HCT116 (cell line): ENCODE results near the gene LDLRAD4. TPM values are rescaled to one million over a fixed set of nuclear protein-coding genes. Genes with fewer than 3 reads are reported as not detected.
A peak's percentile ranks its signal among the peaks of the same experiment; 100 is the strongest.

Experiments used
- ATAC-seq: fragments of 200-7000 bp; cut with Tn5 transposase; 2 replicates; pipeline ENCODE4 v1.9.1; 2020; ENCODE audit warnings: mild to moderate bottlenecking, moderate library complexity
- BruUV-seq: library from RNA; stranded (reverse); fragments of 400-500 nt; replicated peaks from 2 replicates; lab custom pipeline; 2021; lab: Mats Ljungman, UMichigan
- CTCF ChIA-PET: fragments of 300-600 bp; sonication (Branson Sonifier 250); formaldehyde crosslinking; loops from one replicate; lab custom pipeline; 2021; ENCODE audit warnings: antibody characterized with exemption; lab: Charles Lee
- POLR2A ChIA-PET: fragments of 300-600, 350-600 bp; sonication (Branson Sonifier 250); formaldehyde crosslinking; loops from one replicate; lab custom pipeline; 2021; ENCODE audit warnings: antibody characterized with exemption; lab: Charles Lee
- RAD21 ChIA-PET, 2 experiments: fragments of 300-600 bp; sonication (Branson Sonifier 250); formaldehyde crosslinking; loops; one replicate each; lab custom pipeline; 2023; ENCODE audit warnings: low total read pairs in 2 of 2; ENCODE audit not compliant: uncharacterized antibody in 2 of 2, unreplicated experiment in 2 of 2, low non-redundant PET in 1 of 2; lab: Charles Lee
- DNase-seq: peaks from one replicate; pipeline ENCODE4 v3.0.0-alpha.2; 2010; ENCODE audit warnings: low read depth, low spot score
- H2AFZ ChIP-seq: fragments of 200-600 bp; shearing (Covaris generic), sonication (generic); 2 replicates; pipeline ENCODE4 v1.6.1; 2017; ENCODE audit warnings: low read depth, mixed run types, mixed read lengths, antibody characterized with exemption, low read length; ENCODE audit not compliant: poor library complexity, severe bottlenecking
- H3K27ac ChIP-seq: 2 replicates; pipeline ENCODE4 v1.5.1; 2012; ENCODE audit warnings: low read depth, low read length
- H3K27me3 ChIP-seq: fragments of 200-600 bp; sonication (generic); 2 replicates; pipeline ENCODE4 v1.6.1; 2016; ENCODE audit warnings: mixed run types, low read length, mixed read lengths; ENCODE audit not compliant: insufficient read depth
- H3K36me3 ChIP-seq, 2 experiments: fragments of 200-500 bp in 1 of 2; fragments of 200-600 bp in 1 of 2; sonication (Bioruptor generic) in 1 of 2; sonication (generic) in 1 of 2; 2 replicates each; pipeline versions ENCODE4 v1.5.1 to v1.6.1; 2014 to 2016; ENCODE audit warnings: low read length in 2 of 2, inconsistent platforms in 1 of 2, mixed read lengths in 1 of 2, mixed run types in 1 of 2; ENCODE audit not compliant: insufficient read depth in 2 of 2, control insufficient read depth in 1 of 2
- H3K4me1 ChIP-seq, 2 experiments: fragments of 200-600 bp in 1 of 2; sonication (generic) in 1 of 2; 2 replicates each; pipeline versions ENCODE4 v1.5.1 to v1.6.1; 2012 to 2017; ENCODE audit warnings: low read length in 2 of 2, inconsistent platforms in 1 of 2, mild to moderate bottlenecking in 1 of 2, mixed read lengths in 1 of 2, mixed run types in 1 of 2, moderate library complexity in 1 of 2; ENCODE audit not compliant: insufficient read depth in 2 of 2, control insufficient read depth in 1 of 2
- H3K4me2 ChIP-seq: fragments of 200-600 bp; sonication (generic); 2 replicates; pipeline ENCODE4 v1.6.1; 2017; ENCODE audit warnings: mixed run types, low read length, mixed read lengths
- H3K4me3 ChIP-seq, 2 experiments: fragments of 200-600 bp in 1 of 2; sonication (generic) in 1 of 2; replicated peaks in 1 of 2; 2 replicates each; pipeline ENCODE4 v1.5.1; 2011 to 2016; ENCODE audit warnings: low read length in 2 of 2, control low read depth in 1 of 2, low read depth in 1 of 2, mild to moderate bottlenecking in 1 of 2, mixed read lengths in 1 of 2, mixed run types in 1 of 2
- H3K79me2 ChIP-seq: fragments of 200-600 bp; sonication (generic); 2 replicates; pipeline ENCODE4 v1.6.1; 2017; ENCODE audit warnings: mild to moderate bottlenecking, mixed run types, low read length, moderate library complexity, mixed read lengths; ENCODE audit not compliant: insufficient read depth
- H3K9ac ChIP-seq: fragments of 200-600 bp; sonication (generic); 2 replicates; pipeline ENCODE4 v1.6.1; 2016; ENCODE audit warnings: low read length, mixed read lengths
- H3K9me2 ChIP-seq: fragments of 200-600 bp; sonication (generic), shearing (Covaris generic); 2 replicates; pipeline ENCODE4 v1.6.1; 2017; ENCODE audit warnings: mixed run types, mild to moderate bottlenecking, moderate library complexity; ENCODE audit not compliant: insufficient read depth
- H3K9me3 ChIP-seq, 2 experiments: fragments of 200-500 bp in 1 of 2; fragments of 200-600 bp in 1 of 2; sonication (Bioruptor generic) in 1 of 2; sonication (generic) in 1 of 2; 2 replicates each; pipeline ENCODE4 v1.6.1; 2014 to 2017; ENCODE audit warnings: low read length in 2 of 2, mixed read lengths in 2 of 2, inconsistent platforms in 1 of 2, low read depth in 1 of 2, mild to moderate bottlenecking in 1 of 2, mixed run types in 1 of 2, moderate library complexity in 1 of 2; ENCODE audit not compliant: control insufficient read depth in 1 of 2, insufficient read depth in 1 of 2
- H4K20me1 ChIP-seq: fragments of 200-600 bp; sonication (generic), shearing (Covaris generic); 2 replicates; pipeline ENCODE4 v1.6.1; 2017; ENCODE audit warnings: mixed run types, mild to moderate bottlenecking, moderate library complexity; ENCODE audit not compliant: insufficient read depth
- CTCF ChIP-seq, 3 experiments: fragments of 200-600 bp in 1 of 3; sonication (generic) in 1 of 3; IDR thresholded peaks in 2 of 3; conservative IDR thresholded peaks in 1 of 3; 2 replicates each; pipeline ENCODE4 v1.5.1; 2012 to 2017; ENCODE audit warnings: low read depth in 2 of 3, low read length in 2 of 3, antibody characterized with exemption in 1 of 3, borderline replicate concordance in 1 of 3, control low read depth in 1 of 3, mild to moderate bottlenecking in 1 of 3, mixed read lengths in 1 of 3, mixed run types in 1 of 3, moderate library complexity in 1 of 3; ENCODE audit not compliant: insufficient read depth in 1 of 3
- EGR1 ChIP-seq: IDR thresholded peaks from 2 replicates; pipeline ENCODE4 v1.6.1; 2012; ENCODE audit warnings: low read depth
- ELF1 ChIP-seq: IDR thresholded peaks from 2 replicates; pipeline ENCODE4 v1.6.1; 2012; ENCODE audit warnings: low read depth, borderline replicate concordance
- EZH2 ChIP-seq: fragments of 200-600 bp; sonication (generic); IDR thresholded peaks from 2 replicates; pipeline ENCODE4 v1.6.1; 2017; ENCODE audit warnings: antibody characterized with exemption, mixed run types
- EZH2phosphoT487 ChIP-seq: fragments of 200-600 bp; IDR thresholded peaks from 2 replicates; pipeline ENCODE4 v1.6.1; 2018; ENCODE audit warnings: antibody characterized with exemption, borderline replicate concordance
- FOSL1 ChIP-seq: IDR thresholded peaks from 2 replicates; pipeline ENCODE4 v1.6.1; 2012; ENCODE audit warnings: low read depth
- JUND ChIP-seq: IDR thresholded peaks from 2 replicates; pipeline ENCODE4 v1.6.1; 2012
- POLR2AphosphoS5 ChIP-seq: IDR thresholded peaks from 2 replicates; pipeline ENCODE4 v1.6.1; 2011; ENCODE audit warnings: mild to moderate bottlenecking, low read depth, low read length, moderate library complexity
- RAD21 ChIP-seq: IDR thresholded peaks from 2 replicates; pipeline ENCODE4 v1.6.1; 2012; ENCODE audit warnings: low read depth, mild to moderate bottlenecking
- REST ChIP-seq: IDR thresholded peaks from 2 replicates; pipeline ENCODE4 v1.6.1; 2012; ENCODE audit warnings: low read depth
- SIN3A ChIP-seq: IDR thresholded peaks from 2 replicates; pipeline ENCODE4 v1.6.1; 2012; ENCODE audit warnings: low read depth
- SP1 ChIP-seq: IDR thresholded peaks from 2 replicates; pipeline ENCODE4 v1.6.1; 2012; ENCODE audit warnings: low read depth
- TCF7L2 ChIP-seq: IDR thresholded peaks from 2 replicates; pipeline ENCODE4 v1.7.0; 2011; ENCODE audit warnings: borderline replicate concordance, inconsistent platforms; ENCODE audit not compliant: insufficient read depth, insufficient read length; ENCODE audit errors: extremely low read depth
- ZBTB33 ChIP-seq: IDR thresholded peaks from 2 replicates; pipeline ENCODE4 v1.6.1; 2011; ENCODE audit warnings: mild to moderate bottlenecking, low read length, moderate library complexity; ENCODE audit not compliant: insufficient replicate concordance; ENCODE audit errors: extremely low read depth
- ZFX ChIP-seq: fragments of 450-650 bp; IDR thresholded peaks from 2 replicates; pipeline ENCODE4 v1.6.1; 2017
- ZNF274 ChIP-seq: fragments of 200-500 bp; sonication (Bioruptor generic); IDR thresholded peaks from 2 replicates; pipeline ENCODE4 v1.6.1; 2014; ENCODE audit warnings: mild to moderate bottlenecking, low read depth, low read length, inconsistent platforms
- intact Hi-C: fragments of 100-400 bp; cut with micrococcal nuclease; formaldehyde crosslinking; loops from 2 replicates; pipeline ENCODE4 v1.10.0; 2022
- total RNA-seq: library from RNA; stranded (reverse); gene quantifications from one replicate; pipeline ENCODE4 v1.2.1, GENCODE V29; 2021; ENCODE audit not compliant: unreplicated experiment
- TF ChIP-seq, protein P1 (sequence below): IDR thresholded peaks from 2 replicates; pipeline ENCODE4 v1.6.1; 2012

The LDLRAD4 gene
- total RNA-seq, 1 experiment from 2014 or later: 1.2 TPM

DNA sequence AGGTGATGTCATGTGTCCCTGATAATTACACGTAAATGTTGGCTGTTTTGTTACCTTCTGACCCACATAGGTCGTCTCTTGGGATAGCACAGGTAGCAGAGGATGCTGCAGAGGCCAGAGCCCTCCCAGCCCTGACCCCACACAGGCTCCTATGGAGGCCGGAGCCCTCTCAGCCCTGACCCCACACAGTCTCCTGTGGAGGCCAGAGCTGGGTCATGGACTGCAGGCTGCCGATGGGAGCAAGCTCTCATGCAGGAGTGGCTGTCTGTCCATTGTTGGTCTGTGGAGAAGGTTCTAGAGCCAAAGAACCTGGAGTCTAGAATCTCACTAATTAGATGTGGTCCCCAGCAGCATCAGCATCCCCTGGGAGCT is 155.5 kb downstream of the LDLRAD4 start (continued):
- TF ChIP-seq ZBTB33 (no peak), SP1 (no peak)

DNA sequence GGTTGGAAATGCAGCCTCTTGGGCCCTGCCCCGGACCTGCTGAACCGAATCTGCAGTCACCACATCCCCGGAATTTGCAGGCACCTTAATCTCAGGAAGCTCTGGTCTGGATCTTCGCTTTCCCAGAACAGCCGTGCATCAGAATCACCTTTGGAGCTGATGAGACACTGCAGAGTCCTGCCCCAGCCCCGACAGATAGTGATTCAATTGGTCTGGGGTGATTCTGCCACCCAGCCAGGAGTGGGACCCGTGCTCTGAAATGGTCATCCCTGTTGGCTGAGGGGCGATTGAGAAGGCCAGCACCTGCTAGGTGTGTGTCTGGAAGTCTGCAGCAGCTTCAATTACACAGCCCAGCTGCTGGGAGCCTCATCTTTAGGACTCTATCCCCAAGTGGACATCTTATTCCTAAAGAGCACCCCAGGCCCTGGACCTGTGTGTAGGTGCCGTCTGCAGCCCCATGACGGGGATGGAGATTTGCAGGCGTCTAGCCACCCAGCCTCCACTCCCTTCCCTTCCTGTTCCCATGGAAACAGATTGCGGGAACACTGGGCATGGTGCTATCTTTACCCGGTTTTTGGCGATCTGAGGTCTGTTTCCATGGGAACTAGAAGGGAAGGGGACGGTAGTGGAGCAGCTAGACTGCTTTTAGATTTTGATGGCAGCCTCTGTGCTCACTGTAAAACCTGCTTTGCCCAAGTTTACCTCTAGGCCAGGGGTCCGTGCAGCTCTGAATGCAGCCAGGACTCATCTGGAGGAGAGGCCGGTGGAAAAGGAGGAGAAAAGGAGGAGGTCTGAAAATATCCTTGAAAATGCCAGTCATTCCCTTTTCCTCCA is 156.1 kb downstream of the LDLRAD4 start:
- H3K4me3 ChIP-seq: no peak overlapping the region
- peak overlapping the region; percentile 56 for H3K4me2 ChIP-seq
- H3K4me1 ChIP-seq: peaks cover 21 to 28% of the 10 kb centered on the region in 2 experiments
- no peaks in the 10 kb centered on the region for H3K9me2 ChIP-seq
- H4K20me1 ChIP-seq: no peaks in the 10 kb centered on the region
- H3K9me3 ChIP-seq: no peaks in the 10 kb centered on the region
- no peaks in the 10 kb centered on the region for H3K27me3 ChIP-seq
- H3K9ac ChIP-seq: no peak overlapping the region
- H3K79me2 ChIP-seq: no peaks in the 10 kb centered on the region
- no TSS peak for BruUV-seq
- ChIA-PET RAD21 (no interaction called here), CTCF (no interaction called here), POLR2A (no interaction called here)
- ATAC-seq (peak; percentile 49), DNase-seq (no peak)
- intact Hi-C loops: no loop called here
- H3K36me3 ChIP-seq: no peaks in the 10 kb centered on the region
- H2AFZ ChIP-seq: peak overlapping the region; percentile 28
- H3K27ac ChIP-seq: peak overlapping the region; percentile 28; the same call in 1 of the 2 replicates
- TF ChIP-seq POLR2AphosphoS5 (no peak), REST (no peak), EGR1 (no peak), SP1 (no peak), EZH2 (no peak), SIN3A (no peak), RAD21 (no peak), ZFX (no peak), FOSL1 (no peak), JUND (no peak), ELF1 (no peak), EZH2phosphoT487 (no peak), TCF7L2 (no peak), CTCF (IDR thresholded peaks at IDR 0.05 in 2 of 3, conservative IDR thresholded peaks at IDR 0.05 in 1 of 3; ENCODE audit: borderline replicate concordance in 1 of 3, insufficient read depth in 1 of 3, low read depth in 2 of 3, low read length in 2 of 3) (no peak), ZNF274 (no peak)
- TF ChIP-seq, protein P1, sequence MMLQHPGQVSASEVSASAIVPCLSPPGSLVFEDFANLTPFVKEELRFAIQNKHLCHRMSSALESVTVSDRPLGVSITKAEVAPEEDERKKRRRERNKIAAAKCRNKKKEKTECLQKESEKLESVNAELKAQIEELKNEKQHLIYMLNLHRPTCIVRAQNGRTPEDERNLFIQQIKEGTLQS: no peak
